ENCODE data around the gene PLCB1. TPM values are rescaled to one million over a fixed set of nuclear protein-coding genes. Genes with fewer than 3 reads are reported as not detected.
A peak's percentile ranks its signal among the peaks of the same experiment; 100 is the strongest.

Gene PLCB1
- total RNA-seq, 1 donor: 35.4 TPM

- no peak for TF ChIP-seq CTCF (IDR thresholded peaks at IDR 0.05; ENCODE audit: insufficient read depth, low read depth, low read length)
- no peak overlapping the region for H3K4me3 ChIP-seq (ENCODE audit: low read depth, low read length)
- no peak for DNase-seq (ENCODE audit: low read depth)
Observed at GRCh38 chr20:8355453-8355852, 223.4 kb downstream of the PLCB1 start.

- TF ChIP-seq CTCF (IDR thresholded peaks at IDR 0.05; ENCODE audit: insufficient read depth, low read depth, low read length): no peak
- H3K4me3 ChIP-seq (ENCODE audit: low read depth, low read length): no peak overlapping the region
- no peak for DNase-seq (ENCODE audit: low read depth)
Observed at GRCh38 chr20:8356806-8357205, 224.7 kb downstream of the PLCB1 start.

GRCh38 chr20:8357703-8358102 is 225.6 kb downstream of the PLCB1 start:
- H3K4me3 ChIP-seq (ENCODE audit: low read depth, low read length): no peak overlapping the region
- DNase-seq (ENCODE audit: low read depth): peak; percentile 1
- TF ChIP-seq CTCF (IDR thresholded peaks at IDR 0.05; ENCODE audit: insufficient read depth, low read depth, low read length): no peak

GRCh38 chr20:8360035-8360434 is 228.0 kb downstream of the PLCB1 start:
- no peak for DNase-seq (ENCODE audit: low read depth)
- no peak overlapping the region for H3K4me3 ChIP-seq (ENCODE audit: low read depth, low read length)
- TF ChIP-seq CTCF (IDR thresholded peaks at IDR 0.05; ENCODE audit: insufficient read depth, low read depth, low read length): no peak

- no peak overlapping the region for H3K4me3 ChIP-seq (ENCODE audit: low read depth, low read length)
- TF ChIP-seq CTCF (IDR thresholded peaks at IDR 0.05; ENCODE audit: insufficient read depth, low read depth, low read length): no peak
- peak; percentile 8 for DNase-seq (ENCODE audit: low read depth)
Observed at GRCh38 chr20:8361006-8361652, 229.1 kb downstream of the PLCB1 start.

GRCh38 chr20:8361779-8362178 is 229.7 kb downstream of the PLCB1 start:
- no peak overlapping the region for H3K4me3 ChIP-seq (ENCODE audit: low read depth, low read length)
- TF ChIP-seq CTCF (IDR thresholded peaks at IDR 0.05; ENCODE audit: insufficient read depth, low read depth, low read length): no peak
- DNase-seq (ENCODE audit: low read depth): no peak

GRCh38 chr20:8362457-8362856 is 230.4 kb downstream of the PLCB1 start:
- no peak overlapping the region for H3K4me3 ChIP-seq (ENCODE audit: low read depth, low read length)
- no peak for DNase-seq (ENCODE audit: low read depth)
- TF ChIP-seq CTCF (IDR thresholded peaks at IDR 0.05; ENCODE audit: insufficient read depth, low read depth, low read length): no peak

Data from fibroblast of villous mesenchyme (primary cell).